Vagina (tissue), 2 donors: ENCODE results near the gene ADAMTS2. TPM values are rescaled to one million over a fixed set of nuclear protein-coding genes. Genes with fewer than 3 reads are reported as not detected.

Experiments
- DNase-seq, 2 donors: peaks; one replicate each; pipeline ENCODE4 v3.0.0-alpha.2; 2017; ENCODE audit errors: extremely low spot score in 2 of 2
- H3K27ac ChIP-seq: fragments of 200-600 bp; sonication (generic); one replicate; pipeline ENCODE4 v1.5.1; 2019
- H3K27me3 ChIP-seq: fragments of 200-600 bp; sonication (generic); one replicate; pipeline ENCODE4 v1.5.1; 2019
- H3K36me3 ChIP-seq, 2 donors: fragments of 200-600 bp; sonication (generic); one replicate each; pipeline ENCODE4 v1.5.1; 2017 to 2019
- H3K4me1 ChIP-seq: fragments of 200-600 bp; sonication (generic); one replicate; pipeline ENCODE4 v1.5.1; 2019
- H3K4me3 ChIP-seq, 2 donors: fragments of 200-600 bp; sonication (generic); 1 replicate in 1 of 2; 2 replicates in 1 of 2; pipeline ENCODE4 v1.5.1; 2016 to 2019
- H3K9me3 ChIP-seq: fragments of 200-600 bp; sonication (generic); one replicate; pipeline ENCODE4 v1.5.1; 2019
- POLR2A ChIP-seq, 2 donors: fragments of 450-650 bp; IDR thresholded peaks; one replicate each; pipeline ENCODE4 v1.6.1; 2017; ENCODE audit warnings: antibody characterized with exemption in 2 of 2, mild to moderate bottlenecking in 2 of 2, moderate library complexity in 2 of 2
- POLR2AphosphoS5 ChIP-seq, 2 donors: sonication (generic); formaldehyde crosslinking; IDR thresholded peaks; one replicate each; pipeline ENCODE4 v1.9.0; 2017; ENCODE audit warnings: antibody characterized with exemption in 2 of 2, mild to moderate bottlenecking in 2 of 2, low read depth in 1 of 2; ENCODE audit not compliant: insufficient read depth in 1 of 2
- intact Hi-C: fragments of 100-400 bp; cut with DNase I; formaldehyde crosslinking; loops from one replicate; pipeline ENCODE4 v1.15.1; 2023
- total RNA-seq: library from RNA; depleted of rRNA; stranded (reverse); fragments of >200 nt; gene quantifications from one replicate; pipeline ENCODE4 v1.2.3, GENCODE V29; 2016
- TF ChIP-seq, protein P1 (sequence below), 3 experiments: fragments of 450-650 bp in 2 of 3; fragments of 200-600 bp in 1 of 3; sonication (generic) in 1 of 3; IDR thresholded peaks; one replicate each; pipeline ENCODE4 v1.5.1; 2017 to 2019; ENCODE audit warnings: antibody characterized with exemption in 3 of 3, mild to moderate bottlenecking in 2 of 3, moderate library complexity in 2 of 3

Gene ADAMTS2
- total RNA-seq, 1 donor from 2014 or later, result 17.4 TPM

DNA sequence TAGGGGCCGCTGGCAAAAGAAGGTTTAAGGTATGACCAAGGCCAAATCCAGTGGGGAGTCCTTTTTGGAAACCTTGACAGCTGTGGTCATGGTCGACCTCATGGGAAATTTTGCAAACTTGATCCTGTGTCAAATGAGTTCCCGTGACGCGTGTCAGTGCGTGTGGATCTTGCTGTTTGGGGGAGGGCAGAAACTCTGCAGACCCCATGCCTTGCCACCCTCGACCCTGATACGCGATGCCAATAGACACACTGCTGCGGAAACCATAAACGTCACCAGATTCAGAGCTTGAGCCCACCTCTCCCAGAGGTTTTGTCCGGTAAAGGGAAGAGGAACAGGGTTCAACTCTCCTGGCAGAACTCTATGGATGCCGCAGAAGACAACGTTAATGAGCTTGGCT lies 104.7 kb downstream of the ADAMTS2 start:
- no peak overlapping the region for H3K4me3 ChIP-seq
- H3K27ac ChIP-seq, result peak overlapping the region; percentile 74
- TF ChIP-seq, protein P1, sequence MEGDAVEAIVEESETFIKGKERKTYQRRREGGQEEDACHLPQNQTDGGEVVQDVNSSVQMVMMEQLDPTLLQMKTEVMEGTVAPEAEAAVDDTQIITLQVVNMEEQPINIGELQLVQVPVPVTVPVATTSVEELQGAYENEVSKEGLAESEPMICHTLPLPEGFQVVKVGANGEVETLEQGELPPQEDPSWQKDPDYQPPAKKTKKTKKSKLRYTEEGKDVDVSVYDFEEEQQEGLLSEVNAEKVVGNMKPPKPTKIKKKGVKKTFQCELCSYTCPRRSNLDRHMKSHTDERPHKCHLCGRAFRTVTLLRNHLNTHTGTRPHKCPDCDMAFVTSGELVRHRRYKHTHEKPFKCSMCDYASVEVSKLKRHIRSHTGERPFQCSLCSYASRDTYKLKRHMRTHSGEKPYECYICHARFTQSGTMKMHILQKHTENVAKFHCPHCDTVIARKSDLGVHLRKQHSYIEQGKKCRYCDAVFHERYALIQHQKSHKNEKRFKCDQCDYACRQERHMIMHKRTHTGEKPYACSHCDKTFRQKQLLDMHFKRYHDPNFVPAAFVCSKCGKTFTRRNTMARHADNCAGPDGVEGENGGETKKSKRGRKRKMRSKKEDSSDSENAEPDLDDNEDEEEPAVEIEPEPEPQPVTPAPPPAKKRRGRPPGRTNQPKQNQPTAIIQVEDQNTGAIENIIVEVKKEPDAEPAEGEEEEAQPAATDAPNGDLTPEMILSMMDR (IDR thresholded peaks at IDR 0.05), result no peak
- TF ChIP-seq POLR2AphosphoS5 (IDR thresholded peaks at IDR 0.05; ENCODE audit: insufficient read depth in 1 of 2, low read depth in 1 of 2) (no peak), POLR2A (IDR thresholded peaks at IDR 0.05) (no peak)
- peaks cover 32% of the 10 kb centered on the region for H3K4me1 ChIP-seq
- no peaks in the 10 kb centered on the region for H3K27me3 ChIP-seq
- H3K36me3 ChIP-seq, result no peaks in the 10 kb centered on the region
- no peaks in the 10 kb centered on the region for H3K9me3 ChIP-seq
- no peak for DNase-seq
- intact Hi-C loops, result no loop called here

DNA sequence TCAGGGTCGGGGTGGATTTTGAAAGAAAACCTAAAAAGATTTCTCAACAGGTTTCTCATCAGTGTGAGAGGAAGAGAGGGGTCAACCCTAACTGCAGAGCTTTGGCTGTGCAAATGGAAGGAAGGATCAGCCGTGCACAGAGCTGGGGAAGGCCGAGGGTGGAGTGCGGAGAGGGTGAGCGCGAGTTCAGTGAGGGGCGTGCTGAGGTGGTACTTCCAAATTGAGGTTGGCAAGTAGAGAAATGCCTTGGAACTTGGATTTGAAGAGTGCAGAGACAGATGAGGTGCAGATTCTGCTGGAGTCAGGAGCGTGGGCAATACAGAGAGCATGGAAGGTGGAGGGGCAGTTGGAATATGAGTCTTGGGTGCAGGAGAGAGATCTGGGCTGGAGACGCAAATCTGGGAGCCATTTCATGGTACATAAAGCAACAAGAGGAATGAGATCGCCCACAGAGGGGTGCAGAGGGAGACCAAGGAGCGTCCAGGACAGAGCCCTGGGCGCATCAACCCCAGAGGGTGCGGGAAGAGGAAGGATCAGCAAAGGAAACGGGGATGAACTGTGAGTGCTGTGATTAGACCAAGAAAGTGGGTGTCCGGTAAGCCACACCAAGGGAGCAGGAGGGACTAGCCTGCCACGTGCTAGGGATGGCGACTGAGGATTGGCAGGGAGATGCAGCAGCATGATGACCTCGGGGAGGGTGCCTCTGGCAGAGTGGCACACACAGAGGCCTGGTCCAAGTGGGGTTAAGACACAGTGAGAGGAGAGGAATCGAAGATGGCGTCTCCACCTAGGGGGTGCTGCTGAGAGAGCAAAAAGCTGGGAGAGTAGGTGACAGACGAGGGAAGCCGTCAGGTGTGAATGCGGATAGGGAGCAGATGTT lies 105.8 kb downstream of the ADAMTS2 start:
- H3K27ac ChIP-seq, result no peak overlapping the region

DNA sequence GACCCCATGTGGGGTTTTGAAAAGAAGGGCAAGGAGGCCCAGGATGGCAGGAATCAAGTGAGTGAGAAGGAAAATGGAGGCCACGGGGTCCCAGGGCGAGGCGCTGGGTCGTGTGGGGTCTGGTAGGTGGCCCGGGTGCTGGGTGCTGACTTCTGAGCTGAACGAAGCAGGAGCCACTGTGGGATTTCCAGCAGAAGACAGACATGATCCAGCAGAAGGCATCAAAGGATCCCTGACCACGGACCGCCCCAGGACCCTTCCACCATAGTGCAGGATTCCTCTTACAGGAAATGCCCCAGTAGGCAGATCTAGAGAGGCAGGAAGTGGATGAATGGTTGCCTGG lies 106.7 kb downstream of the ADAMTS2 start:
- DNase-seq, result peak in 1 of 2 donors; percentile 64
- peaks cover 27% of the 10 kb centered on the region for H3K4me1 ChIP-seq
- no peak overlapping the region for H3K4me3 ChIP-seq
- no peak overlapping the region for H3K27ac ChIP-seq
- no peaks in the 10 kb centered on the region for H3K9me3 ChIP-seq
- TF ChIP-seq, protein P1 (IDR thresholded peaks at IDR 0.05), result no peak
- TF ChIP-seq POLR2A (IDR thresholded peaks at IDR 0.05), result no peak
- no peak for TF ChIP-seq POLR2AphosphoS5 (IDR thresholded peaks at IDR 0.05; ENCODE audit: insufficient read depth in 1 of 2, low read depth in 1 of 2)
- H3K36me3 ChIP-seq, result no peaks in the 10 kb centered on the region
- intact Hi-C loops, result no loop called here
- no peaks in the 10 kb centered on the region for H3K27me3 ChIP-seq

More for the DNA sequence above, 105.8 kb downstream of the ADAMTS2 start:
- peak in 1 of 2 donors; percentile 37 for DNase-seq
- no peaks in the 10 kb centered on the region for H3K36me3 ChIP-seq
- intact Hi-C loops, result no loop called here
- H3K27me3 ChIP-seq, result no peaks in the 10 kb centered on the region
- peaks cover 32% of the 10 kb centered on the region for H3K4me1 ChIP-seq
- H3K4me3 ChIP-seq, result no peak overlapping the region
- H3K9me3 ChIP-seq, result no peaks in the 10 kb centered on the region
- TF ChIP-seq POLR2AphosphoS5 (IDR thresholded peaks at IDR 0.05; ENCODE audit: insufficient read depth in 1 of 2, low read depth in 1 of 2) (no peak), POLR2A (IDR thresholded peaks at IDR 0.05) (no peak)
- TF ChIP-seq, protein P1 (IDR thresholded peaks at IDR 0.05), result no peak

DNA sequence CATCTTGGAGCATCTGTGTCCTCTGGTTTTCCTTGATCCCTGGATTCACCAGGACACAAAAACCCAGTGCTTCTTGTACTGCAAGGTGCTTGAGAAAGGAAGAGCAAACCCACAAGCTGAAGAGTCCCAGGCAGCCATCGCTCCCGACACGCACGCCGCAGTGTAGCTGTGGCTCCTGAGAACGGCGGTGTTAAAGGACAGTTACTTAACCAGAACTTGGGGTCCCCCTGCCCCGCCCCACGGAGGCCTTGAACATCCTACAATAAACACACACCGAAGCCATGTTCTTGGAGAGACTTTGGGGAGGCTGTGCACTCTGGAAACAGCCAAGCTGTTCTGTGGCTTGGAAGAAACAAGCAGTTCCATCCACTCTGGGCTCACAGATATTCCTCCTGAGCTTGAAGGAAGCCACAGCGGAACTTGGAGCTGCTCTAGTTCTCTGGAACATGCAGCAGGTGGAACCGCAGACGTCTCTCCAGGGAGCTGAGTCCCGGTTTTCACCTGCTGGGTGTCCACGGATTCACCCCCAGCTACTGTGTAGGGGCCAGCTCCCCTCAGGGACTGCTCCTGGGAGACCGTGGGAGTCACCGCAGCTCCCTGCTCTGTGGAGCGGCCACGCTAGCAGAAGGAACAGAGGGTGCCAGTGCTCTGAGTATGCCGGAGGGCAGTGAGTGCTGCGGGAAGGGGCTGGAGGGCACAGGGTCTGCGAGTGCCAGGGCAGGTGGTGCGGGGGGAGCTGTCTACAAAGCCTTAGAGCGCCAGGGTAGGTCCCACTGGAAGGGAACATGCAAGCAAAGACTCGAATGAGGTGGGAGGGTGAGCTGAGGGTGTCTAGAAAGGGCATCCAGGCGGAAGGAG lies 107.3 kb downstream of the ADAMTS2 start:
- no peaks in the 10 kb centered on the region for H3K27me3 ChIP-seq
- TF ChIP-seq, protein P1 (IDR thresholded peaks at IDR 0.05), result no peak
- H3K9me3 ChIP-seq, result no peaks in the 10 kb centered on the region
- no peaks in the 10 kb centered on the region for H3K36me3 ChIP-seq
- DNase-seq, result peak in 1 of 2 donors; percentile 67
- H3K4me1 ChIP-seq, result peaks cover 26% of the 10 kb centered on the region
- no peak overlapping the region for H3K27ac ChIP-seq
- H3K4me3 ChIP-seq, result no peak overlapping the region
- intact Hi-C loops, result no loop called here
